ENCODE data around the gene DCAF16. TPM values are rescaled to one million over a fixed set of nuclear protein-coding genes. Genes with fewer than 3 reads are reported as not detected.
A peak's percentile ranks its signal among the peaks of the same experiment; 100 is the strongest.

The DCAF16 gene
- total RNA-seq, 2 experiments from 2014 or later: 35.8 to 39.2 TPM

DNA sequence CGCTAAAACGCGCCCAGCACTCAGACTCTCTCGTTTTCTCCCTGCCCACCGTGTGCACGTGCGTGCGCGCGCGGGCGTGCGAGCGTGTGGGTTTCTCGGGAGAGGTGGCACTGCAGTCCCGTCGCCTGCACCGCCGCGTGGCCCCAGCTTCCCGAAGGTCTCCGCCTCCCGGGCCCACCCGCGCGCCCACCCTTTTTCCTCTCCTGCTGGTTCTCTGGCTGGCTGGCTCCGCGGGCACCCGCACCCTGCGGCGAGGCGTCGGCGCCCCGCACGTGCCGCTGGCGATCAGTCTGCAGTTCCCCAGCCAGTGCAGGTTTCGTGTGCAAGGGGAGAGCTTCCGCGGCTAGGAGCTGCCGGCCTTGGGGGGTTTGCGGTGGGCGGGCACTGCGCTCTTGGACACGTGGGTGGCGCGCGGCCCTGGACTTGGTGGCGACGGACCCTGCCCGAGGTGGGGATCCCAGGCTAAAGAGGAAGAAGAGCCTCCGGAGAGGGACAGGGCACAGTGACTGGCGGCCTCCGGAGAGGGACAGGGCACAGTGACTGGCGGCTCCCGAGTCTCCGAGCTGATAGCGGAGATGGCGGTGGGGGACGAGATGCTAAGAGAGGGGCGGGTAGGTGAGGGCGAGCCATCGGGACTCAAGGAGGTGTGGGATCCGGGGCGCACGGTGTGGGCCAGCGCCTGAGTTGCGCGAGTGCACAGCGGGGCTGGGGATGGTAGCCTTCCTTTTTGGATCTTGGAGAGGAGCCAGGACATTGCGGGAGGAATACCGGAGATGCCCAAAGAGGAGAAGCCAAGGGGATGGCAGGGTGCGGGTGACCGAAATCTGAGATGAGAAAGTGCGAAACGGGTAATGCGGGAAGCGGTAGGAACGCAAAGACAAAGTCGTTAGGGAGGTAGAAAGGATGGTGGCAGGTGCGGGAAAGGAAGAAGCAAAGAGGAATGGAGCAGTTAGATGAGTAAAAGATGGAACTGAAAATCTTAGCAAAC is 29.0 kb downstream of the DCAF16 start, which contains the start of gene FAM184B:
FAM184B (minus strand) TSS at position 322 of the 988 bp plus-strand sequence. CDS start 322 bp downstream, outside the sequence.
- Mint-ChIP-seq H3K27ac (no peak within 1 kb of the TSS), H3K27me3 (ENCODE audit: low read depth) (peaks cover 39% of the 10 kb centered on the region), H3K4me3 (peak within 1 kb of the TSS; percentile 27), H3K9me3 (ENCODE audit: insufficient read depth) (no peaks in the 10 kb centered on the region), H3K4me1 (ENCODE audit: low read depth) (peaks cover 12% of the 10 kb centered on the region), H3K36me3 (ENCODE audit: low read depth) (no peaks in the 10 kb centered on the region)
- ChIA-PET POLR2A (interaction anchor here (0.6 kb wide), 1 partner anchor 15 kb away, joined by 3 read pairs; no protein-coding TSS in a partner anchor), CTCF (no interaction called here)
- peak; percentile 58 for ATAC-seq
- no peak for DNase-seq

- Mint-ChIP-seq H3K4me1 (ENCODE audit: low read depth) (peaks cover 8% of the 10 kb centered on the region), H3K36me3 (ENCODE audit: low read depth) (no peaks in the 10 kb centered on the region), H3K27me3 (ENCODE audit: low read depth) (peaks cover 39% of the 10 kb centered on the region), H3K27ac (no peak overlapping the region), H3K9me3 (ENCODE audit: insufficient read depth) (no peaks in the 10 kb centered on the region), H3K4me3 (no peak overlapping the region)
- ChIA-PET CTCF (interaction anchor here (1.0 kb wide), 1 partner anchor 580 kb away, joined by 3 read pairs; no protein-coding TSS in a partner anchor), POLR2A (interaction anchor here (0.6 kb wide), 1 partner anchor 15 kb away, joined by 3 read pairs; no protein-coding TSS in a partner anchor)
- ATAC-seq (no peak), DNase-seq (no peak)
Observed at GRCh38 chr4:17780501-17781299, 29.9 kb downstream of the DCAF16 start.

DNA sequence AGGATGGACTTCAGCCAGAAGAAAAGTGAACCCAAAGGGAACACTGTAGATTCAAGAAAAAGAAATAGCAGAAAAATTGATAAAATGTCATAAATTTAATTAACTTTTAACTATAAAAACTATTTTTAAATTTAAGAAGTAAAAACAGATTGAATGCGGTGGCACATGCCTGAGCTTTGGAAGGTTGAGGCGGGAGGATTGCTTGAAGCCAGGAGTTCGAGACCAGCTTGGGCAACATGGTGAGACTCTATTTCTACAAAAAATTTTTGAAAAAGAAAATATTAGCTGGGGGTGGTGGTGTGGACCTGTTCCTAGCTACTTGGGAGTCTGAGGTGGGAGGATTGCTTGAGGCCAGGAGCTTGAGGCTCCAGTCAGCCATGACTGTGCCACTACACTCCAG is 32.1 kb downstream of the DCAF16 start:
- POLR2A ChIA-PET: no interaction called here
- H3K9me3 Mint-ChIP-seq (ENCODE audit: insufficient read depth): no peaks in the 10 kb centered on the region
- CTCF ChIA-PET: no interaction called here
- ATAC-seq (no peak), DNase-seq (no peak)
- peaks cover 42% of the 10 kb centered on the region for H3K27me3 Mint-ChIP-seq (ENCODE audit: low read depth)
- no peak overlapping the region for H3K27ac Mint-ChIP-seq
- H3K36me3 Mint-ChIP-seq (ENCODE audit: low read depth): no peaks in the 10 kb centered on the region
- H3K4me3 Mint-ChIP-seq: no peak overlapping the region
- H3K4me1 Mint-ChIP-seq (ENCODE audit: low read depth): peaks cover 8% of the 10 kb centered on the region

DNA sequence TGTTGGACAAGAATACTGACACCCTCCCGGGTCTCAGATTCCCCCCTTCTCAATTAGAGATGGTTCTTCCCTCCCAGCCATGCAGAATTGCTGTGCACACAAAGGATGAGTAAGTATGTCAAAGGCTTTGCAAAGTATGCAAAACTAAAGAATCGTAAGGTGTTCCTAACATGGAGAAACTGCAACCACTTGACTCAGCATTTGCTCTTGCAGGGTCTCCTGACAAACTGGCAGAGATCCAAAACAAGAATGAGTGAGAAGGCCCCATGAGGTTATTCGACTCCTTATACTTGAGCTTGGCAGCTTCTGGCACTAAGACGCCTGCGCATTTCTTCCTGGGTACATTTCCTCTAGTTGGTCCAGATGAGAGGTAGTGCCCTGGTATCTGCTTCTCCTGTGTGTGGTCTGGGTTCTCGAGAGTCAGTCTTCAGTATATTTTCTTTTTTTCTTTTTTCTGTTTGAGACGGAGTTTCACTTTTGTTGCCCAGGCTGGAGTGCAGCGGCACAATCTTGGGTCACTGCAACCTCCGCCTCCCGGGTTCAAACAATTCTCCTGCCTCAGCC is 37.3 kb downstream of the DCAF16 start:
- Mint-ChIP-seq H3K9me3 (ENCODE audit: insufficient read depth) (no peaks in the 10 kb centered on the region), H3K27ac (no peak overlapping the region), H3K4me3 (no peak overlapping the region), H3K36me3 (ENCODE audit: low read depth) (no peaks in the 10 kb centered on the region), H3K27me3 (ENCODE audit: low read depth) (peaks cover 6% of the 10 kb centered on the region), H3K4me1 (ENCODE audit: low read depth) (no peaks in the 10 kb centered on the region)
- ATAC-seq: no peak
- DNase-seq: peak; percentile 2
- CTCF ChIA-PET: no interaction called here
- POLR2A ChIA-PET: no interaction called here

DNA sequence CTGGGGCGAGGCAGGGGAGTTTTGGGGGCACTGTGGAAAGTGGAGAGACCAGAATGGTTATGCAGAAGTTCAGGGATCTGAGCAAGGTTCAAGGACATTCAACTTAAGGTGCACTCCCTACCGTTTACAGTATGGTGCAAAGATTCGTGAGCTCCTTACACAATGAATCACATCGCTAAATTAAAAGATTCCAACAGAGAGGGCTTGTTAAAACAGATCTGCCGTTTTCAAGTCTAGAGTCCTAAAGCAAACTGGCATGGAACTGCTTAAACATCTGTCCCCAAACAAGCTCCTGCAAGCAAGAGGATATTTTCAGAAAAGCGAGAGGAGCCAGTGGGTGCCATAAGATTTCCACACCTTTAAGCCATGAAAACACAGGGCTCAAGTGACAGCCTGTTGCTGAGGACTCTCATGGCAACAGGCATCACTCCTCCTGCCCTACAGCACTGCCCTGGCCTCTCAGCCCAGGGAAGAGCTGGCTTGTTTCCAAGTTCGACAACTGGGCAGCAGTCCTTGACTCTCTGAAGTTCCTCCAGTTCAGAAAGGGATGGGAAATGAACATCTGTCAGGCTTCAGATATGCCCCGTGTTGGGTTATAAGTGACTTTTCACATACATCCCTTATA is 39.2 kb downstream of the DCAF16 start:
- no peak overlapping the region for H3K4me3 Mint-ChIP-seq
- no peaks in the 10 kb centered on the region for H3K36me3 Mint-ChIP-seq (ENCODE audit: low read depth)
- no peak overlapping the region for H3K27ac Mint-ChIP-seq
- ChIA-PET CTCF (no interaction called here), POLR2A (no interaction called here)
- no peak for ATAC-seq
- no peaks in the 10 kb centered on the region for H3K9me3 Mint-ChIP-seq (ENCODE audit: insufficient read depth)
- peak; percentile 2 for DNase-seq
- H3K27me3 Mint-ChIP-seq (ENCODE audit: low read depth): peaks cover 3% of the 10 kb centered on the region
- no peaks in the 10 kb centered on the region for H3K4me1 Mint-ChIP-seq (ENCODE audit: low read depth)

GRCh38 chr4:17770845-17771244 is 39.7 kb downstream of the DCAF16 start:
- Mint-ChIP-seq H3K27ac (no peak overlapping the region), H3K36me3 (ENCODE audit: low read depth) (no peaks in the 10 kb centered on the region), H3K4me1 (ENCODE audit: low read depth) (peaks cover 5% of the 10 kb centered on the region), H3K9me3 (ENCODE audit: insufficient read depth) (no peaks in the 10 kb centered on the region), H3K4me3 (no peak overlapping the region), H3K27me3 (ENCODE audit: low read depth) (peaks cover 3% of the 10 kb centered on the region)
- no peak for ATAC-seq
- ChIA-PET POLR2A (no interaction called here), CTCF (no interaction called here)
- no peak for DNase-seq

DNA sequence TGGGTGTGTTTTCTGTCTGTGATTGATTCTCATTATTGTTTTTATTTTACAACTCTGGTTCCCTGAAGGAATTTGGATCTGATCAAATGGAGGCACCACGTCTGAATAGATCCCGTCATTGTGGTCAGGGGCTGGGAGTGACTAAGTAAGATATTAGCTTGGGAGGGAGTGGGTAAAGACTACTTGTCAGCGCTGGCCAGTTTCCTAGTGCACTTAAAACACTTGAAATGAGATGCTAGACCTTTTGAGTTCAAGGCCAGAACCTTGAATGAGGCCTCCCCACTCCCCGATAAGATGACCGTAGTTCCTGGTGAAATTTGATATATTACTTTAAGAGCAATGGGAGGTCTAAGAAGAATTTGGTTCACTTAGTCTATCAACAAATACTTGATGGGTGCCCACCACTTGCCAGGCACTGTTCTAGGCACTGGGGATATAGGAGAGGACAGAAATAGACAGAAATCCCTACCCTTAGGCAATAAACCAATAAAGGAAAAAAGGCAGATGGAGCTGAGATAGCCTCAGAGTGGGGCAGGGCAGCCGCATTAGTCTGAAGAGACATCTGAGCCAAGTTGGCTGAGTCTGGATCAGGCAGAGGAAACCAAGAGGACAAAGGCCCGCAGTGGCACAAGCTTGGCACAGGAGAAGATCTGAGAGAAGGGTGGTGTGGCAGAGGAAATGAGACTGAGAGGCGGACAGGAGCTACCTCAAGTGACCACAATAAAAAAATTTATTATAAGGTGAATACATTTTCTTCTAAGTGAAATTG is 41.0 kb downstream of the DCAF16 start:
- DNase-seq: peak; percentile 12
- no peak for ATAC-seq
- CTCF ChIA-PET: no interaction called here
- no peaks in the 10 kb centered on the region for H3K27me3 Mint-ChIP-seq (ENCODE audit: low read depth)
- POLR2A ChIA-PET: no interaction called here
- no peak overlapping the region for H3K27ac Mint-ChIP-seq
- no peaks in the 10 kb centered on the region for H3K36me3 Mint-ChIP-seq (ENCODE audit: low read depth)
- no peak overlapping the region for H3K4me3 Mint-ChIP-seq
- H3K4me1 Mint-ChIP-seq (ENCODE audit: low read depth): peaks cover 10% of the 10 kb centered on the region
- H3K9me3 Mint-ChIP-seq (ENCODE audit: insufficient read depth): no peaks in the 10 kb centered on the region

DNA sequence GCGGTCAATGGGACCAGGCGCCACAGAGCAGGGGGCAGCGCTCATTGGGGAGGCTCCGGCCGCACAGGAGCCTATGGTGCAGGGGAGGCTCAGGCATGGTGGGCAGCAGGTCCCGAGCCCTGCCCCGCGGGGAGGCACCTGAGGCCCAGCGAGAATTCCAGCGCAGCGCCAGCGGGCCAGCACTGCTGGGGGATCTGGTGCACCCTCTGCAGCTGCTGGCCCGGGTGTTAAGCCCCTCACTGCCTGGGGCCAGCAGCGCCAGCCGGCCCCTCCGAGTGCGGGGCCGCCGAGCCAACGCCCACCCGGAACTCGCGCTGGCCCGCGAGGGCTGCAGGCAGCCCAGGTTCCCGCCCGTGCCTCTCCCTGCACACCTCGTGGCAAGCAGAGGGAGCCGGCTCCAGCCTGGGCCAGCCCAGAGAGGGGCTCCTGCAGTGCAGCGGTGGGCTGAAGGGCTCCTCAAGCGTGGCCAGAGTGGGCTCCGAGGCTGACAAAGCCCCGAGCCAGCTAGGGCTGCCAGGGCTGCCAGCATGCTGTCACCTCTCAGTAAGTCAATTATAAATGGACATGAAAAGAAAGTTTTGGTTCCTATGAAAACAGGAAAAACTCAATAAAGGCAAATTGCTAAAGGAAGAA is 43.6 kb downstream of the DCAF16 start:
- ATAC-seq (no peak), DNase-seq (no peak)
- Mint-ChIP-seq H3K9me3 (ENCODE audit: insufficient read depth) (no peaks in the 10 kb centered on the region), H3K36me3 (ENCODE audit: low read depth) (no peaks in the 10 kb centered on the region), H3K27me3 (ENCODE audit: low read depth) (no peaks in the 10 kb centered on the region), H3K4me1 (ENCODE audit: low read depth) (peaks cover 10% of the 10 kb centered on the region), H3K27ac (no peak overlapping the region), H3K4me3 (no peak overlapping the region)
- CTCF ChIA-PET: interaction anchor here (1.3 kb wide), 1 partner anchor 218 kb away, joined by 4 read pairs; no protein-coding TSS in a partner anchor
- POLR2A ChIA-PET: no interaction called here

- ATAC-seq: no peak
- CTCF ChIA-PET: interaction anchor here (1.3 kb wide), 1 partner anchor 217 kb away, joined by 4 read pairs; no protein-coding TSS in a partner anchor
- no peak for DNase-seq
- Mint-ChIP-seq H3K4me1 (ENCODE audit: low read depth) (peaks cover 10% of the 10 kb centered on the region), H3K27ac (no peak overlapping the region), H3K9me3 (ENCODE audit: insufficient read depth) (no peaks in the 10 kb centered on the region), H3K27me3 (ENCODE audit: low read depth) (no peaks in the 10 kb centered on the region), H3K4me3 (no peak overlapping the region), H3K36me3 (ENCODE audit: low read depth) (no peaks in the 10 kb centered on the region)
- POLR2A ChIA-PET: interaction anchor here (0.7 to 1.0 kb wide), 2 partner anchors 15 to 80 kb away, joined by 3 read pairs; partner anchors contain the start of gene FAM184B
Observed at GRCh38 chr4:17765514-17766286, 44.9 kb downstream of the DCAF16 start.

DNA sequence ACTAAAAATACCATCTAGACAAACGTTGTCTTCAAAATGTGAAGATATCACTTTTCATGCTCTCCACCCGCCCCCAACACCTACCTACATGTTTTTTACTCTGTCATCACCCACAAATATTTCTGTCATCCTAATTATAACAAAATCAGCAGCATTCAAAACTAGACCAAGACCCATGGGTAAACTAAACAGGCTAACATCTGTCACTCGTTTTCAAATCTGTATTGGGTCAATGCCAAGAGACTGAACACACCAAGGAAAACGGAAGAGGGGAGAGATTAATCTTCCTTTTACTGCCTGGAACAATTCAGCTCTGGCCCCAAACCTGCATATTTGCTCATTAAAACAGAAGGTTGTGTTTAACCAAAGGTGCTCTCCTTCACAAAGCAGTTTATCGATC is 46.6 kb downstream of the DCAF16 start:
- Mint-ChIP-seq H3K4me1 (ENCODE audit: low read depth) (peaks cover 10% of the 10 kb centered on the region), H3K36me3 (ENCODE audit: low read depth) (no peaks in the 10 kb centered on the region), H3K9me3 (ENCODE audit: insufficient read depth) (no peaks in the 10 kb centered on the region), H3K27ac (no peak overlapping the region), H3K27me3 (ENCODE audit: low read depth) (no peaks in the 10 kb centered on the region), H3K4me3 (no peak overlapping the region)
- POLR2A ChIA-PET: no interaction called here
- ATAC-seq (no peak), DNase-seq (no peak)
- CTCF ChIA-PET: no interaction called here
